Panc1 (cell line): ENCODE results near the gene PPIL4. TPM values are rescaled to one million over a fixed set of nuclear protein-coding genes. Genes with fewer than 3 reads are reported as not detected.
"Not testable (repeated sequence)": the region's sequence is repeated elsewhere in the genome, so short reads cannot be mapped to it uniquely, and the experiment has no call there.

ENCODE experiments used
- ATAC-seq: fragments of 200-7000 bp; cut with Tn5 transposase; 2 replicates; pipeline ENCODE4 v1.9.1; 2020; ENCODE audit warnings: mild to moderate bottlenecking, moderate library complexity
- BruUV-seq: library from RNA; stranded (reverse); fragments of 400-500 nt; replicated peaks from 2 replicates; lab custom pipeline; 2021; lab: Mats Ljungman, UMichigan
- CTCF ChIA-PET: fragments of 300-600 bp; sonication (Branson Sonifier 250); formaldehyde crosslinking; loops from one replicate; lab custom pipeline; 2022; ENCODE audit warnings: antibody characterized with exemption; lab: Charles Lee
- POLR2A ChIA-PET: fragments of 300-600 bp; sonication (Branson Sonifier 250); formaldehyde crosslinking; loops from one replicate; lab custom pipeline; 2022; ENCODE audit warnings: antibody characterized with exemption; lab: Charles Lee
- DNase-seq: peaks from one replicate; pipeline ENCODE4 v3.0.0-alpha.2; 2010; ENCODE audit warnings: low read depth, low spot score
- H3K27ac ChIP-seq: 2 replicates; pipeline ENCODE4 v1.5.1; 2011; ENCODE audit warnings: mild to moderate bottlenecking, low read length, inconsistent platforms
- H3K27me3 ChIP-seq: fragments of 200-500 bp; sonication (Bioruptor generic); 2 replicates; pipeline ENCODE4 v1.6.0; 2014; ENCODE audit warnings: low read length, inconsistent platforms; ENCODE audit not compliant: control insufficient read depth, insufficient read depth
- H3K36me3 ChIP-seq: fragments of 200-500 bp; sonication (Bioruptor generic); 2 replicates; pipeline ENCODE4 v1.5.1; 2014; ENCODE audit warnings: inconsistent platforms, mild to moderate bottlenecking, low read length, moderate library complexity; ENCODE audit not compliant: control insufficient read depth, insufficient read depth
- H3K4me1 ChIP-seq: 2 replicates; pipeline ENCODE4 v1.5.1; 2011; ENCODE audit warnings: inconsistent platforms, mild to moderate bottlenecking, low read length, moderate library complexity; ENCODE audit not compliant: control insufficient read depth, insufficient read depth
- H3K4me3 ChIP-seq, 2 experiments: 2 replicates each; pipeline ENCODE4 v1.5.1; 2011 to 2012; ENCODE audit warnings: low read depth in 2 of 2, low read length in 2 of 2, mild to moderate bottlenecking in 2 of 2, inconsistent platforms in 1 of 2, moderate library complexity in 1 of 2
- H3K9me3 ChIP-seq: fragments of 200-500 bp; sonication (Bioruptor generic); 2 replicates; pipeline ENCODE4 v1.5.1; 2014; ENCODE audit warnings: low read depth, mild to moderate bottlenecking, inconsistent platforms, low read length, moderate library complexity; ENCODE audit not compliant: control insufficient read depth, insufficient read depth
- POLR2AphosphoS5 ChIP-seq: IDR thresholded peaks from 2 replicates; pipeline ENCODE4 v1.6.1; 2012; ENCODE audit warnings: mild to moderate bottlenecking, low read depth, low read length, moderate library complexity
- SIN3A ChIP-seq: IDR thresholded peaks from 2 replicates; pipeline ENCODE4 v1.6.1; 2012; ENCODE audit warnings: low read depth, mild to moderate bottlenecking, low read length, moderate library complexity, borderline replicate concordance; ENCODE audit not compliant: insufficient read depth
- TCF7L2 ChIP-seq: IDR thresholded peaks from 2 replicates; pipeline ENCODE4 v1.6.1; 2011; ENCODE audit warnings: mild to moderate bottlenecking, low read depth, low read length, inconsistent platforms
- in situ Hi-C: cut with HindIII; loops from 2 replicates; pipeline ENCODE4 v1.10.0; 2016; ENCODE audit warnings: low sequenced_read_pairs, low pct_unique_long_range_greater_than_20kb
- intact Hi-C: fragments of 100-400 bp; cut with micrococcal nuclease; formaldehyde crosslinking; loops from one replicate; pipeline ENCODE4 v1.10.0; 2022; ENCODE audit not compliant: unreplicated experiment
- total RNA-seq: library from RNA; stranded (reverse); gene quantifications from one replicate; pipeline ENCODE4 v1.2.1, GENCODE V29; 2021; ENCODE audit not compliant: unreplicated experiment
- TF ChIP-seq, protein P1 (sequence below): fragments of 450-650 bp; IDR thresholded peaks from 2 replicates; pipeline ENCODE4 v1.5.1; 2017; ENCODE audit warnings: mild to moderate bottlenecking
- TF ChIP-seq, protein P2 (sequence below), 2 experiments: IDR thresholded peaks; 2 replicates each; pipeline ENCODE4 v1.6.1; 2011 to 2012; ENCODE audit warnings: low read depth in 2 of 2, control low read depth in 1 of 2, low read length in 1 of 2, mild to moderate bottlenecking in 1 of 2, moderate library complexity in 1 of 2; ENCODE audit not compliant: insufficient read depth in 1 of 2

Gene PPIL4
- total RNA-seq, 1 experiment from 2014 or later: 19.9 TPM

GRCh38 chr6:149464411-149464810 lies 81.4 kb downstream of the PPIL4 start:
- Histone ChIP-seq H3K36me3 (no peaks in the 10 kb centered on the region), H3K9me3 (no peaks in the 10 kb centered on the region), H3K4me3 (no peak overlapping the region), H3K4me1 (no peaks in the 10 kb centered on the region), H3K27me3 (peaks cover under 1% of the 10 kb centered on the region; the same call in 1 of the 2 replicates), H3K27ac (no peak overlapping the region)
- ChIA-PET POLR2A (interaction anchor here (0.5 kb wide), 1 partner anchor 12 kb away, joined by 4 read pairs; no protein-coding TSS in a partner anchor), CTCF (no interaction called here)
- in situ Hi-C loops (no loop called here), intact Hi-C loops (no loop called here)
- BruUV-seq: no TSS peak
- DNase-seq (no peak), ATAC-seq (no peak)
- TF ChIP-seq, protein P1, sequence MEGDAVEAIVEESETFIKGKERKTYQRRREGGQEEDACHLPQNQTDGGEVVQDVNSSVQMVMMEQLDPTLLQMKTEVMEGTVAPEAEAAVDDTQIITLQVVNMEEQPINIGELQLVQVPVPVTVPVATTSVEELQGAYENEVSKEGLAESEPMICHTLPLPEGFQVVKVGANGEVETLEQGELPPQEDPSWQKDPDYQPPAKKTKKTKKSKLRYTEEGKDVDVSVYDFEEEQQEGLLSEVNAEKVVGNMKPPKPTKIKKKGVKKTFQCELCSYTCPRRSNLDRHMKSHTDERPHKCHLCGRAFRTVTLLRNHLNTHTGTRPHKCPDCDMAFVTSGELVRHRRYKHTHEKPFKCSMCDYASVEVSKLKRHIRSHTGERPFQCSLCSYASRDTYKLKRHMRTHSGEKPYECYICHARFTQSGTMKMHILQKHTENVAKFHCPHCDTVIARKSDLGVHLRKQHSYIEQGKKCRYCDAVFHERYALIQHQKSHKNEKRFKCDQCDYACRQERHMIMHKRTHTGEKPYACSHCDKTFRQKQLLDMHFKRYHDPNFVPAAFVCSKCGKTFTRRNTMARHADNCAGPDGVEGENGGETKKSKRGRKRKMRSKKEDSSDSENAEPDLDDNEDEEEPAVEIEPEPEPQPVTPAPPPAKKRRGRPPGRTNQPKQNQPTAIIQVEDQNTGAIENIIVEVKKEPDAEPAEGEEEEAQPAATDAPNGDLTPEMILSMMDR: no peak
- TF ChIP-seq, protein P2, sequence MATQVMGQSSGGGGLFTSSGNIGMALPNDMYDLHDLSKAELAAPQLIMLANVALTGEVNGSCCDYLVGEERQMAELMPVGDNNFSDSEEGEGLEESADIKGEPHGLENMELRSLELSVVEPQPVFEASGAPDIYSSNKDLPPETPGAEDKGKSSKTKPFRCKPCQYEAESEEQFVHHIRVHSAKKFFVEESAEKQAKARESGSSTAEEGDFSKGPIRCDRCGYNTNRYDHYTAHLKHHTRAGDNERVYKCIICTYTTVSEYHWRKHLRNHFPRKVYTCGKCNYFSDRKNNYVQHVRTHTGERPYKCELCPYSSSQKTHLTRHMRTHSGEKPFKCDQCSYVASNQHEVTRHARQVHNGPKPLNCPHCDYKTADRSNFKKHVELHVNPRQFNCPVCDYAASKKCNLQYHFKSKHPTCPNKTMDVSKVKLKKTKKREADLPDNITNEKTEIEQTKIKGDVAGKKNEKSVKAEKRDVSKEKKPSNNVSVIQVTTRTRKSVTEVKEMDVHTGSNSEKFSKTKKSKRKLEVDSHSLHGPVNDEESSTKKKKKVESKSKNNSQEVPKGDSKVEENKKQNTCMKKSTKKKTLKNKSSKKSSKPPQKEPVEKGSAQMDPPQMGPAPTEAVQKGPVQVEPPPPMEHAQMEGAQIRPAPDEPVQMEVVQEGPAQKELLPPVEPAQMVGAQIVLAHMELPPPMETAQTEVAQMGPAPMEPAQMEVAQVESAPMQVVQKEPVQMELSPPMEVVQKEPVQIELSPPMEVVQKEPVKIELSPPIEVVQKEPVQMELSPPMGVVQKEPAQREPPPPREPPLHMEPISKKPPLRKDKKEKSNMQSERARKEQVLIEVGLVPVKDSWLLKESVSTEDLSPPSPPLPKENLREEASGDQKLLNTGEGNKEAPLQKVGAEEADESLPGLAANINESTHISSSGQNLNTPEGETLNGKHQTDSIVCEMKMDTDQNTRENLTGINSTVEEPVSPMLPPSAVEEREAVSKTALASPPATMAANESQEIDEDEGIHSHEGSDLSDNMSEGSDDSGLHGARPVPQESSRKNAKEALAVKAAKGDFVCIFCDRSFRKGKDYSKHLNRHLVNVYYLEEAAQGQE (IDR thresholded peaks at IDR 0.05; ENCODE audit: insufficient read depth in 1 of 2, low read depth in 2 of 2, low read length in 1 of 2): no peak
- no peak for TF ChIP-seq POLR2AphosphoS5

DNA sequence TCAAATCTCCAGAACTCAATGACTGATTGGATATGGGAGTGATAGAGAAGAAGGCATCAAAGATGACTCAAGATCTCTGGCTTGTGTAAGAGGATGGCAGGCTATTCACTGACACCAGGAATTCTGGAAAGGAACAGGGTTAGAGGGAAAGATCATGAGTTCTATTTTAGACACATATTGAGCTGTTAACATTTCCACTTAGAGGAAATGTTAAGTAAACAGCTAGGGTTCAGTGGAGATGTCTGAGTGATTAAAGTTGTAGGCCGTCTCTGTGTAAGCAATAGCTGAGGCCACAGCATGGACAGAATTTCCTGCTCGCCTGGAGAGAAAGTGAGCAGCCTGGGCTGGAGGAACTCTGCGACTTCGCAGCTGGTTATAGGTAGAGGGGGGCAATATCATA lies 82.1 kb downstream of the PPIL4 start:
- in situ Hi-C loops: no loop called here
- CTCF ChIA-PET: interaction anchor here (0.6 kb wide), 1 partner anchor 385 kb away, joined by 3 read pairs; no protein-coding TSS in a partner anchor
- BruUV-seq: no TSS peak

DNA sequence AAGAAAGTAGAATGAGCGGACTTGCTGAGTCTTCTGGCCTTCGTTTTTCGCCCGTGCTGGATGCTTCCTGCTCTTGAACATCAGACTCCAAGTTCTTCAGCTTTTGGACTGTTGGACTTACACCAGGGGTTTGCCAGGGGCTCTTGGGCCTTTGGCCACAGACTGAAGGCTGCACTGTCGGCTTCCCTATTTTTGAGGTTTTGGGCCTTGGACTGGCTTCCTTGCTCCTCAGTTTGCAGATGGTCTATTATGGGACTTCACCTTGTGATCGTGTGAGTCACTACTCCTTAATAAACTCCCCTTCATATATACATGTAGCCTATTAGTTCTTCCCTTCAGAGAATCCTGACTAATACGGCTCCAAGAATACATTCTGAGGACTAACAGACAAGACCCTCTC lies 83.1 kb downstream of the PPIL4 start:
- ATAC-seq, H3K27ac ChIP-seq, intact Hi-C loops, DNase-seq, BruUV-seq, H3K27me3 ChIP-seq, H3K9me3 ChIP-seq, CTCF ChIA-PET, H3K4me3 ChIP-seq, H3K4me1 ChIP-seq, in situ Hi-C loops, H3K36me3 ChIP-seq: not testable (repeated sequence)
- POLR2A ChIA-PET: interaction anchor here (0.6 kb wide), 1 partner anchor 21 kb away, joined by 4 read pairs; no protein-coding TSS in a partner anchor

More for the DNA sequence above, 82.1 kb downstream of the PPIL4 start:
- H3K4me3 ChIP-seq: no peak overlapping the region
- H3K27me3 ChIP-seq: peaks cover 3% of the 10 kb centered on the region; the same call in 1 of the 2 replicates
- H3K27ac ChIP-seq: no peak overlapping the region
- no peaks in the 10 kb centered on the region for H3K4me1 ChIP-seq
- ATAC-seq: no peak
- intact Hi-C loops: no loop called here
- H3K36me3 ChIP-seq: no peaks in the 10 kb centered on the region
- POLR2A ChIA-PET: interaction anchor here (0.5 kb wide), 1 partner anchor 11 kb away, joined by 4 read pairs; no protein-coding TSS in a partner anchor
- DNase-seq: no peak
- no peaks in the 10 kb centered on the region for H3K9me3 ChIP-seq
- TF ChIP-seq POLR2AphosphoS5 (no peak), SIN3A (no peak), TCF7L2 (no peak)
- TF ChIP-seq, protein P1: no peak
- TF ChIP-seq, protein P2 (IDR thresholded peaks at IDR 0.05; ENCODE audit: insufficient read depth in 1 of 2, low read depth in 2 of 2, low read length in 1 of 2): no peak
